ENCODE measurements around the gene BRD1.
"Not testable (repeated sequence)": the region's sequence is repeated elsewhere in the genome, so short reads cannot be mapped to it uniquely, and the experiment has no call there.

The BRD1 gene

GRCh38 chr22:49781886-49782285 lies 45.8 kb downstream of the BRD1 start:
- not testable (repeated sequence) for DNase-seq

GRCh38 chr22:49781289-49781782 lies 46.3 kb downstream of the BRD1 start:
- DNase-seq, result no peak

GRCh38 chr22:49780698-49781288 lies 46.9 kb downstream of the BRD1 start:
- no peak for DNase-seq

- no peak for DNase-seq
Observed at GRCh38 chr22:49779853-49780697, 47.6 kb downstream of the BRD1 start.

- DNase-seq, result no peak
Observed at GRCh38 chr22:49779211-49779610, 48.5 kb downstream of the BRD1 start.

GRCh38 chr22:49777569-49778249 lies 50.0 kb downstream of the BRD1 start:
- DNase-seq, result no peak

GRCh38 chr22:49776891-49777290 lies 50.8 kb downstream of the BRD1 start:
- no peak for DNase-seq

- DNase-seq, result no peak
Observed at GRCh38 chr22:49775867-49776511, 51.7 kb downstream of the BRD1 start.

- DNase-seq, result no peak
Observed at GRCh38 chr22:49775191-49775866, 52.3 kb downstream of the BRD1 start.

GRCh38 chr22:49774499-49775151 lies 53.0 kb downstream of the BRD1 start:
- no peak for DNase-seq

GRCh38 chr22:49774046-49774445 lies 53.6 kb downstream of the BRD1 start:
- DNase-seq, result no peak

GRCh38 chr22:49773531-49773930 lies 54.1 kb downstream of the BRD1 start:
- no peak for DNase-seq

- DNase-seq, result no peak
Observed at GRCh38 chr22:49772692-49773091, 55.0 kb downstream of the BRD1 start.

- DNase-seq, result no peak
Observed at GRCh38 chr22:49771266-49772065, 56.2 kb downstream of the BRD1 start.

- peak; percentile 18 for DNase-seq
Observed at GRCh38 chr22:49770547-49771265, 57.0 kb downstream of the BRD1 start.

GRCh38 chr22:49769691-49770546 lies 57.8 kb downstream of the BRD1 start:
- DNase-seq, result no peak

GRCh38 chr22:49768951-49769690 lies 58.6 kb downstream of the BRD1 start:
- DNase-seq, result no peak

- no peak for DNase-seq
Observed at GRCh38 chr22:49768077-49768910, 59.4 kb downstream of the BRD1 start.
